Erythroblast (primary cell): ENCODE results near the gene COL11A1.

ENCODE experiments used
- GATA1 ChIP-seq: IDR thresholded peaks from 2 replicates; pipeline ENCODE4 v1.6.1; 2011; ENCODE audit warnings: low read depth, mild to moderate bottlenecking, control low read depth, low read length, moderate library complexity
- POLR2A ChIP-seq: IDR thresholded peaks from 2 replicates; pipeline ENCODE4 v1.6.1; 2011; ENCODE audit warnings: mild to moderate bottlenecking, low read length

DNA sequence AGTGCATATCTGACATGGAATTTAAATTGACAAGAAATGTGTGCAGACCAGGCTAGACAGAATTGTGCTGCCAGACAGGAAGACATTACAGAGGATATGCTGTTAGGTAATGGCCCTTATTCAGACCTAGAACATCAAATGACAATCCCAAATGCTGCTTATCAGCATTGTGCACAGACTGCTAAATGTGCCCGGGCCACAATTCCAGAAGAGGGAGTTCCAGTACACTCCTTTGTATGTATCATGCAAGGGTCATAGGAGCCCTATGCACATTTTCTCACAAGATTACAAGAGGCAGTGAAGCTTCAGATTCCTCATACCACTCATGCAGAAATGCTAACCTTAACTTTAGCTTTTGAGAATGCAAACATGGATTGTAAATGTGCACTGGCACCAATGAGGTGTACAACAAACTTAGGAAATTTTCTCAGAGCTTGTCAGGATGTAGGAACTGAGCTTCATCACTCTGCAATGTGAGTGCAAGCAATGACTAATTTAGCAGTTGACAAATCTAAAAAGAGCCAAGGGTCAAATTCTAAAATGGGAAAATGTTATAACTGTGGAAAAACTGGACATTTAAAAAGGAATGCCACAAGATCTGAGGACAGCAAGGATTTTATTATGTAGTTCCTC, 273.5 kb downstream of the COL11A1 start:
- TF ChIP-seq POLR2A (no peak), GATA1 (no peak)
